H9 (cell line): ENCODE results near the gene ATG5. TPM values are rescaled to one million over a fixed set of nuclear protein-coding genes. Genes with fewer than 3 reads are reported as not detected.
A peak's percentile ranks its signal among the peaks of the same experiment; 100 is the strongest.

Source experiments
- DNase-seq: peaks from one replicate; pipeline ENCODE4 v3.0.0-alpha.2; 2017
- H2AFZ ChIP-seq: one replicate; pipeline ENCODE4 v1.6.1; 2013; ENCODE audit warnings: mild to moderate bottlenecking, low read length, control low read depth, moderate library complexity
- H2AK5ac ChIP-seq: 2 replicates; pipeline ENCODE4 v1.6.1; 2013; ENCODE audit warnings: low read length, control low read depth, mixed read lengths; ENCODE audit not compliant: insufficient read length
- H2BK120ac ChIP-seq: one replicate; pipeline ENCODE4 v1.6.1; 2013; ENCODE audit warnings: low read depth, mild to moderate bottlenecking, low read length, control low read depth, inconsistent platforms; ENCODE audit not compliant: poor library complexity, severe bottlenecking
- H2BK12ac ChIP-seq: 2 replicates; pipeline ENCODE4 v1.6.1; 2013; ENCODE audit warnings: low read length, control low read depth, mixed read lengths, low read depth; ENCODE audit not compliant: insufficient read length
- H2BK15ac ChIP-seq: 2 replicates; pipeline ENCODE4 v1.6.1; 2013; ENCODE audit warnings: low read depth, low read length, control low read depth
- H2BK20ac ChIP-seq: one replicate; pipeline ENCODE4 v1.6.1; 2013; ENCODE audit warnings: low read depth, mild to moderate bottlenecking, low read length, control low read depth, inconsistent platforms; ENCODE audit not compliant: poor library complexity, severe bottlenecking
- H2BK5ac ChIP-seq: 2 replicates; pipeline ENCODE4 v1.6.1; 2013; ENCODE audit warnings: low read length, control low read depth, mixed read lengths; ENCODE audit not compliant: insufficient read length
- H3K14ac ChIP-seq: 2 replicates; pipeline ENCODE4 v1.6.1; 2013; ENCODE audit warnings: low read length, control low read depth; ENCODE audit not compliant: insufficient read depth
- H3K18ac ChIP-seq: 2 replicates; pipeline ENCODE4 v1.6.1; 2013; ENCODE audit warnings: low read depth, mild to moderate bottlenecking, mixed read lengths, low read length, control low read depth; ENCODE audit not compliant: insufficient read length
- H3K23ac ChIP-seq: 2 replicates; pipeline ENCODE4 v1.6.1; 2013; ENCODE audit warnings: low read length, control low read depth, mixed read lengths, low read depth; ENCODE audit not compliant: insufficient read length
- H3K23me2 ChIP-seq: 2 replicates; pipeline ENCODE4 v1.6.1; 2013; ENCODE audit warnings: low read depth, mild to moderate bottlenecking, mixed read lengths, low read length, control low read depth; ENCODE audit not compliant: insufficient read length, poor library complexity, severe bottlenecking
- H3K27ac ChIP-seq: 2 replicates; pipeline ENCODE4 v1.5.1; 2013; ENCODE audit warnings: low read length, control low read depth, mixed read lengths, low read depth; ENCODE audit not compliant: insufficient read length
- H3K27me3 ChIP-seq: 2 replicates; pipeline ENCODE4 v1.6.1; 2013; ENCODE audit warnings: low read length, control low read depth, inconsistent platforms; ENCODE audit not compliant: insufficient read depth
- H3K4ac ChIP-seq: 2 replicates; pipeline ENCODE4 v1.6.1; 2013; ENCODE audit warnings: low read depth, mild to moderate bottlenecking, control low read depth, inconsistent platforms, low read length, moderate library complexity
- H3K4me1 ChIP-seq: 2 replicates; pipeline ENCODE4 v1.6.1; 2013; ENCODE audit warnings: low read length, control low read depth, inconsistent platforms; ENCODE audit not compliant: insufficient read depth
- H3K4me2 ChIP-seq: 2 replicates; pipeline ENCODE4 v1.6.1; 2013; ENCODE audit warnings: low read length, control low read depth, mixed read lengths; ENCODE audit not compliant: insufficient read length, insufficient read depth
- H3K56ac ChIP-seq: 2 replicates; pipeline ENCODE4 v1.6.1; 2013; ENCODE audit warnings: low read depth, mild to moderate bottlenecking, mixed read lengths, low read length, control low read depth; ENCODE audit not compliant: insufficient read length
- H3K79me1 ChIP-seq: 2 replicates; pipeline ENCODE4 v1.6.1; 2013; ENCODE audit warnings: low read depth, mild to moderate bottlenecking, moderate library complexity, low read length, control low read depth, inconsistent platforms; ENCODE audit not compliant: insufficient read depth, poor library complexity, severe bottlenecking
- H3K79me2 ChIP-seq: 2 replicates; pipeline ENCODE4 v1.6.1; 2013; ENCODE audit warnings: low read length, control low read depth, inconsistent platforms; ENCODE audit not compliant: insufficient read depth
- H3K9ac ChIP-seq: 2 replicates; pipeline ENCODE4 v1.6.1; 2013; ENCODE audit warnings: low read length, control low read depth, mixed read lengths; ENCODE audit not compliant: insufficient read length; ENCODE audit errors: extremely low read depth
- H3K9me3 ChIP-seq: one replicate; pipeline ENCODE4 v1.6.1; 2013; ENCODE audit warnings: low read depth, low read length, inconsistent platforms; ENCODE audit not compliant: control insufficient read depth
- H3T11ph ChIP-seq: one replicate; pipeline ENCODE4 v1.6.1; 2013; ENCODE audit warnings: mild to moderate bottlenecking, low read length, control low read depth, inconsistent platforms
- H4K20me1 ChIP-seq: one replicate; pipeline ENCODE4 v1.6.1; 2013; ENCODE audit not compliant: control insufficient read depth, insufficient read length, insufficient read depth
- H4K5ac ChIP-seq: 2 replicates; pipeline ENCODE4 v1.6.1; 2013; ENCODE audit warnings: low read depth, mild to moderate bottlenecking, mixed read lengths, low read length, control low read depth; ENCODE audit not compliant: insufficient read length
- H4K8ac ChIP-seq: replicated peaks from 2 replicates; pipeline ENCODE4 v1.6.1; 2013; ENCODE audit warnings: low read length, control low read depth, mixed read lengths, low read depth; ENCODE audit not compliant: insufficient read length
- H4K91ac ChIP-seq: 2 replicates; pipeline ENCODE4 v1.6.1; 2013; ENCODE audit warnings: low read depth, mild to moderate bottlenecking, moderate library complexity, mixed read lengths, low read length, control low read depth; ENCODE audit not compliant: insufficient read length
- H3K27ac Mint-ChIP-seq, 3 experiments: 2 replicates in 2 of 3; 3 replicates in 1 of 3; pipeline ENCODE4 v1.8.0; 2020 to 2021; ENCODE audit warnings: mixed read lengths in 3 of 3, mild to moderate bottlenecking in 1 of 3, moderate library complexity in 1 of 3
- H3K27me3 Mint-ChIP-seq: 2 replicates; pipeline ENCODE4 v1.8.0; 2021; ENCODE audit warnings: low read depth, mild to moderate bottlenecking, moderate library complexity, mixed read lengths
- H3K36me3 Mint-ChIP-seq, 3 experiments: 2 replicates in 2 of 3; 3 replicates in 1 of 3; pipeline ENCODE4 v1.8.0; 2020 to 2021; ENCODE audit warnings: low read depth in 3 of 3, mixed read lengths in 3 of 3; ENCODE audit not compliant: insufficient read depth in 1 of 3
- H3K4me1 Mint-ChIP-seq, 2 experiments: 2 replicates each; pipeline ENCODE4 v1.8.0; 2020; ENCODE audit warnings: mixed read lengths in 2 of 2
- H3K4me3 Mint-ChIP-seq, 2 experiments: 2 replicates in 1 of 2; 3 replicates in 1 of 2; pipeline ENCODE4 v1.8.0; 2020 to 2021; ENCODE audit warnings: mild to moderate bottlenecking in 2 of 2, mixed read lengths in 2 of 2, moderate library complexity in 1 of 2
- H3K9me3 Mint-ChIP-seq, 2 experiments: 2 replicates in 1 of 2; 3 replicates in 1 of 2; pipeline ENCODE4 v1.8.0; 2020; ENCODE audit warnings: mild to moderate bottlenecking in 2 of 2, mixed read lengths in 2 of 2, moderate library complexity in 1 of 2
- CTCF ChIP-seq: fragments of 200-600 bp; sonication (generic); conservative IDR thresholded peaks from 3 replicates; pipeline ENCODE4 v1.8.0; 2021; ENCODE audit warnings: antibody characterized with exemption, mild to moderate bottlenecking
- WGBS: extraction: QIAGEN DNeasy Blood & Tissue Kit; methylation state at CpG from one replicate; pipeline ENCODE4 v1.1.7; 2013; ENCODE audit warnings: missing lambda C conversion rate, low lambda C conversion rate, mixed read lengths; ENCODE audit not compliant: insufficient read length; ENCODE audit errors: extremely low coverage; 5-methylcytosine and 5-hydroxymethylcytosine counted together
- total RNA-seq: library from RNA; stranded (reverse); gene quantifications from 2 replicates; pipeline ENCODE4 v1.2.1, GENCODE V29; 2021

Gene ATG5
- total RNA-seq, 1 experiment from 2014 or later, result 36.7 TPM

- Histone ChIP-seq H3K14ac (no peak overlapping the region; the same call in 1 of the 2 replicates), H4K91ac (no peak overlapping the region), H3K56ac (no peak overlapping the region), H3K23ac (no peak overlapping the region), H3K79me2 (no peaks in the 10 kb centered on the region), H3K9me3 (no peaks in the 10 kb centered on the region), H3K4ac (no peak overlapping the region), H3K27ac (no peak overlapping the region), H2AK5ac (no peak overlapping the region), H3K79me1 (no peaks in the 10 kb centered on the region), H4K8ac (no peak overlapping the region), H2BK15ac (no peak overlapping the region), H3K18ac (no peak overlapping the region), H2BK120ac (no peak overlapping the region), H3K4me2 (no peak overlapping the region), H3K23me2 (no peaks in the 10 kb centered on the region), H3T11ph (no peak overlapping the region), H3K4me1 (peaks cover 3% of the 10 kb centered on the region), H2BK12ac (no peak overlapping the region), H4K5ac (no peak overlapping the region), H2BK20ac (no peak overlapping the region), H4K20me1 (no peaks in the 10 kb centered on the region), H3K27me3 (no peaks in the 10 kb centered on the region), H2AFZ (no peak overlapping the region), H3K9ac (no peak overlapping the region), H2BK5ac (no peak overlapping the region)
- no peak for DNase-seq
- Mint-ChIP-seq H3K27me3 (no peaks in the 10 kb centered on the region), H3K36me3 (peaks cover 2 to 31% (median 22%) of the 10 kb centered on the region in 3 experiments; a peak in 6 of 7 replicates), H3K4me3 (no peak overlapping the region), H3K9me3 (no peaks in the 10 kb centered on the region), H3K4me1 (peaks cover 10 to 11% of the 10 kb centered on the region in 2 experiments), H3K27ac (peak overlapping the region; percentile 20 to 73 (median 45); a peak in 4 of 7 replicates)
- TF ChIP-seq CTCF, result no peak
- no CpG with 5 or more reads among the region's 2 CpGs for WGBS
Observed at GRCh38 chr6:106204961-106205360, 120.6 kb downstream of the ATG5 start.
